Left ventricle myocardium superior (tissue), 1 donor: ENCODE data around the gene PCDH1. TPM values are rescaled to one million over a fixed set of nuclear protein-coding genes. Genes with fewer than 3 reads are reported as not detected.
A peak's percentile ranks its signal among the peaks of the same experiment; 100 is the strongest.
"Not testable (repeated sequence)": the region's sequence is repeated elsewhere in the genome, so short reads cannot be mapped to it uniquely, and the experiment has no call there.

Experiments
- ATAC-seq: fragments of 200-7000 bp; cut with Tn5 transposase; one replicate; pipeline ENCODE4 v1.9.1; 2020; ENCODE audit warnings: mild to moderate bottlenecking, moderate library complexity
- DNase-seq: peaks from one replicate; pipeline ENCODE4 v3.0.0-alpha.2; 2020
- intact Hi-C: fragments of 100-400 bp; cut with micrococcal nuclease; formaldehyde crosslinking; loops from one replicate; pipeline ENCODE4 v1.11.0; 2022
- total RNA-seq: library from RNA; stranded (reverse); fragmentation: NEBNext Ultra II Directional; extraction: Animal tissue kit (Norgen Biotek cat#: 25700); gene quantifications from one replicate; pipeline ENCODE4 v1.2.1, GENCODE V29; 2021
- donor health status: DM: no; HTN: yes; CAD: no; lungs with severe emphysema.

Gene PCDH1
- total RNA-seq, 1 donor from 2014 or later, result 17.2 TPM

- intact Hi-C loops, result no loop called here
- no peak for DNase-seq
- ATAC-seq, result no peak
Measured at GRCh38 chr5:141903261-141903660, 25.1 kb upstream of the PCDH1 start.

- no peak for ATAC-seq
- intact Hi-C loops, result no loop called here
- DNase-seq, result no peak
Measured at GRCh38 chr5:141902015-141902814, 24.0 kb upstream of the PCDH1 start.

- intact Hi-C loops, result no loop called here
Measured at GRCh38 chr5:141898448-141899049, 20.3 kb upstream of the PCDH1 start.

GRCh38 chr5:141897425-141897824, 19.2 kb upstream of the PCDH1 start:
- DNase-seq, result no peak
- no peak for ATAC-seq
- intact Hi-C loops, result no loop called here

More at GRCh38 chr5:141898448-141899049, 20.3 kb upstream of the PCDH1 start:
- no peak for DNase-seq
- peak; percentile 38 for ATAC-seq

GRCh38 chr5:141890429-141890828, 12.2 kb upstream of the PCDH1 start:
- DNase-seq, ATAC-seq, intact Hi-C loops: not testable (repeated sequence)

GRCh38 chr5:141889282-141889871, 11.2 kb upstream of the PCDH1 start:
- ATAC-seq (no peak), DNase-seq (no peak)
- intact Hi-C loops, result loop anchor here (10.0 kb wide), 1 partner anchor 75 kb away; the partner anchor contains the start of gene RNF14

- intact Hi-C loops, result loop anchor here (10.0 kb wide), 1 partner anchor 81 kb away; the partner anchor contains the start of gene RNF14
- no peak for ATAC-seq
- no peak for DNase-seq
Measured at GRCh38 chr5:141883892-141884318, 5.7 kb upstream of the PCDH1 start.

- DNase-seq, result peak; percentile 70
- peak; percentile 4 for ATAC-seq
- intact Hi-C loops, result loop anchor here (10.0 kb wide), 1 partner anchor 81 kb away; the partner anchor contains the start of gene RNF14
Measured at GRCh38 chr5:141883184-141883891, 5.1 kb upstream of the PCDH1 start.

GRCh38 chr5:141882594-141883183, 4.5 kb upstream of the PCDH1 start:
- intact Hi-C loops, result loop anchor here (10.0 kb wide), 1 partner anchor 82 kb away; the partner anchor contains the start of gene RNF14
- DNase-seq (no peak), ATAC-seq (no peak)

GRCh38 chr5:141881886-141882285, 3.7 kb upstream of the PCDH1 start:
- intact Hi-C loops, result loop anchor here (10.0 kb wide), 1 partner anchor 83 kb away; the partner anchor contains the start of gene RNF14
- ATAC-seq (no peak), DNase-seq (no peak)

- ATAC-seq, result peak; percentile 10
- intact Hi-C loops, result loop anchor here (10.0 kb wide), 1 partner anchor 84 kb away; the partner anchor contains the start of gene RNF14
- peak; percentile 54 for DNase-seq
Measured at GRCh38 chr5:141880961-141881801, 3.0 kb upstream of the PCDH1 start.

- DNase-seq, result no peak
- intact Hi-C loops, result loop anchor here (2.0 to 10.0 kb wide), 2 partner anchors 85 to 177 kb away; partner anchors contain the start of gene RNF14
- ATAC-seq, result no peak
Measured at GRCh38 chr5:141879941-141880738, 1.9 kb upstream of the PCDH1 start.

- intact Hi-C loops, result loop anchor here (2.0 kb wide), 1 partner anchor 177 kb away; no protein-coding TSS in a partner anchor
- no peak for ATAC-seq
- DNase-seq, result no peak
Measured at GRCh38 chr5:141879426-141879759, 1.2 kb upstream of the PCDH1 start.

- peak; percentile 84 for DNase-seq
- intact Hi-C loops, result loop anchor here (2.0 kb wide), 1 partner anchor 176 kb away; no protein-coding TSS in a partner anchor
- ATAC-seq, result peak; percentile 86
Measured at GRCh38 chr5:141878711-141879425, 658 bp upstream of the PCDH1 start.

GRCh38 chr5:141877356-141878185, 639 bp downstream of the PCDH1 start:
- DNase-seq, result no peak
- intact Hi-C loops, result loop anchor here (2.0 kb wide), 1 partner anchor 175 kb away; no protein-coding TSS in a partner anchor
- no peak for ATAC-seq
